ENCODE measurements around the gene GRID2.
A peak's percentile ranks its signal among the peaks of the same experiment; 100 is the strongest.
"Not testable (repeated sequence)": the region's sequence is repeated elsewhere in the genome, so short reads cannot be mapped to it uniquely, and the experiment has no call there.

GRID2 gene

DNA sequence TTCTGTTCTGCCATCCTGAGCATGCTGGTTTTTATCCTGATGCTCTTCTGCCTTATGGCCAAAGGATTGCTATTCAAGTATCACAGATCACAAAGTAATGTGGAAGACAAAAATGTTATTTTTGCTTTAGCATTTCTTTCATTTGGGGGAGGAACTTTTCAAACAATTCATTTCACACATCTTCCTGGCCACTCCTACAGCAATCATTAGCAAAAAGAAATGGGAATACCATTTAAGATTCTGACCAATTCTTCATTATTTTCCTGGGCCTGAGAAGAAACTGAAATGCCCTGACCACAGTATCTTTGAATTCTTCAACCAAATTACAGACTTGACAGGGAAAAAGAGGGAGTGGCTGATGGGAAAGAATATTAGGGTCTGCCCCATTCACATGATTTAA is 38.0 kb upstream of the GRID2 start:
- Histone ChIP-seq H3K9me3 (no peaks in the 10 kb centered on the region), H3K36me3 (no peaks in the 10 kb centered on the region), H3K4me1 (no peaks in the 10 kb centered on the region), H3K4me3 (ENCODE audit: low read depth, low read length) (no peak overlapping the region), H3K27me3 (no peaks in the 10 kb centered on the region)
- TF ChIP-seq, protein P1, sequence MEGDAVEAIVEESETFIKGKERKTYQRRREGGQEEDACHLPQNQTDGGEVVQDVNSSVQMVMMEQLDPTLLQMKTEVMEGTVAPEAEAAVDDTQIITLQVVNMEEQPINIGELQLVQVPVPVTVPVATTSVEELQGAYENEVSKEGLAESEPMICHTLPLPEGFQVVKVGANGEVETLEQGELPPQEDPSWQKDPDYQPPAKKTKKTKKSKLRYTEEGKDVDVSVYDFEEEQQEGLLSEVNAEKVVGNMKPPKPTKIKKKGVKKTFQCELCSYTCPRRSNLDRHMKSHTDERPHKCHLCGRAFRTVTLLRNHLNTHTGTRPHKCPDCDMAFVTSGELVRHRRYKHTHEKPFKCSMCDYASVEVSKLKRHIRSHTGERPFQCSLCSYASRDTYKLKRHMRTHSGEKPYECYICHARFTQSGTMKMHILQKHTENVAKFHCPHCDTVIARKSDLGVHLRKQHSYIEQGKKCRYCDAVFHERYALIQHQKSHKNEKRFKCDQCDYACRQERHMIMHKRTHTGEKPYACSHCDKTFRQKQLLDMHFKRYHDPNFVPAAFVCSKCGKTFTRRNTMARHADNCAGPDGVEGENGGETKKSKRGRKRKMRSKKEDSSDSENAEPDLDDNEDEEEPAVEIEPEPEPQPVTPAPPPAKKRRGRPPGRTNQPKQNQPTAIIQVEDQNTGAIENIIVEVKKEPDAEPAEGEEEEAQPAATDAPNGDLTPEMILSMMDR (IDR thresholded peaks at IDR 0.05; ENCODE audit: low read depth, low read length): no peak
- DNase-seq: no peak

DNA sequence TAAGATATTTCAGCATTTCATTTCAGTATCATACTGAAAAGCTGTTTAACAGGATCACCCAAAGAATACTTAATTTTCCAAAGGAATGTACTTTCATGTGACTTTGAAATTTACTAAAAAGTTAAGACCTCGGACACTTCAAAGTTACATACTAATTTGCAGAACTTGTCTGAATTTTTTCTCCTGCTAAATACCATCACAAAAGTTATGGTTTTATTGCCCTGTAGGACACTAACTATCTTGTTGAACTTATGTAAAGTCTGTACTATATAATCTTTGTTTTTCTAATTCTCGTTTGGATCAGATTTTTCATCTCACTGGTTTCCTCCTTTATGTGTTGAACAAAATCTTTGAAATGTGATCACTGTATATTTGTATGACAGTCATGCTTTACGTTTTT is 37.2 kb upstream of the GRID2 start:
- Histone ChIP-seq H3K36me3 (no peaks in the 10 kb centered on the region), H3K9me3 (no peaks in the 10 kb centered on the region), H3K27me3 (no peaks in the 10 kb centered on the region), H3K4me3 (ENCODE audit: low read depth, low read length) (no peak overlapping the region), H3K4me1 (no peaks in the 10 kb centered on the region)
- TF ChIP-seq, protein P1 (IDR thresholded peaks at IDR 0.05; ENCODE audit: low read depth, low read length): no peak
- DNase-seq: no peak

DNA sequence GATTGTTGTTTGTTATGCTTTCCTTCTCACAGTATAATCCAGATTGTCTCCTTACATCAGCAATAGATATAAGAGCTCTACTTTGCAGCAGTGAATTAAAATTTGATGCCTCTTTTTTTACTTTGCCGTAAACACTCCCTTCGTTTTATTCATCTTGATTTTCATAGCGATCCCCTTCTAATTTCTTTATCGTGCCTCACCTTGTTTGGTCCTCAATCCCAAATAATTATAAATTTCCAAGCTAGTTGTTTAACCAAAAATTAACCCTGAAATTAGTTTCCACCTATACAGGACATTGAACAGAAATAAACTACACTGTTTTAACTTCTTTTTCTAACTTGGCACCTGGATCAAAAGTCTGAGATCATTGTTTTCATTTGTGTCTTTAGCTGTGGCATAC is 35.1 kb upstream of the GRID2 start:
- H3K27me3 ChIP-seq: no peaks in the 10 kb centered on the region
- H3K36me3 ChIP-seq: no peaks in the 10 kb centered on the region
- no peak for DNase-seq
- no peak overlapping the region for H3K4me3 ChIP-seq (ENCODE audit: low read depth, low read length)
- TF ChIP-seq, protein P1 (IDR thresholded peaks at IDR 0.05; ENCODE audit: low read depth, low read length): no peak
- no peaks in the 10 kb centered on the region for H3K9me3 ChIP-seq
- H3K4me1 ChIP-seq: no peaks in the 10 kb centered on the region

DNA sequence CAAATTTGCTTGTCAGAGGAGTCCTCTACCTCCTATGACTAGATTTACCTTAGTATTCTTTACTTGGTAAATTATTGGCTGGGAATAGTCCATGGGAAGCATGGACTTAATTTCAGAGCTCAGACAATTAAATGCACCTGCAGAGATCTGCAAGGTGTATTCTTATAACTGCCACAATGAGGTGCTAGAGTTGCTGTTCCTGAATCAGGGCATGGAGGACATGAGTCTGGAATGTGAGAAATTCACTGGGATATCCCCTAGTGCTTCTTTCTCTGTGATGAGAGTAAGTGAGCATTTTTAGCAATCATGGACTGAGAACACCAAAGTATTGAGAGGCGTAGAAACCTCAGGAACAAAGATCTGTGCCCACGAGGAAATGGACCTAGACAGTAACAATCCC is 32.9 kb upstream of the GRID2 start:
- Histone ChIP-seq H3K4me1 (no peaks in the 10 kb centered on the region), H3K4me3 (ENCODE audit: low read depth, low read length) (no peak overlapping the region)
- DNase-seq: no peak

DNA sequence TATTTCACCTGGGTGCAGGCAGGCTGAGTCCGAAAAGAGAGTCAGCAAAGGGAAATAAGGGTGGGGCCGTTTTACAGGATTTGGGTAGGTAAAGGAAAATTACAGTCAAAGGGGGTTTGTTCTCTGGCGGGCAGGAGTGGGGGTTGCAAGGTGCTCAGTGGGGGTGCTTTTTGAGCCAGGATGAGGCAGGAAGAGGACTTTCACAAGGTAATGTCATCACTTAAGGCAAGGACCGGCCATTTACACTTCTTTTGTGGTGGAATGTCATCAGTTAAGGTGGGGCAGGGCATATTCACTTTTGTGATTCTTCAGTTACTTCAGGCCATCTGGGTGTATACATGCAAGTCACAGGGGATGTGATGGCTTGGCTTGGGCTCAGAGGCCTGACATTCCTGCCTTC is 32.2 kb upstream of the GRID2 start:
- not testable (repeated sequence) for DNase-seq; H3K4me3 ChIP-seq (ENCODE audit: low read depth, low read length); H3K9me3 ChIP-seq; H3K27me3 ChIP-seq; H3K4me1 ChIP-seq; H3K36me3 ChIP-seq

More for the DNA sequence above, 32.9 kb upstream of the GRID2 start:
- Histone ChIP-seq H3K36me3 (no peaks in the 10 kb centered on the region), H3K9me3 (no peaks in the 10 kb centered on the region), H3K27me3 (no peaks in the 10 kb centered on the region)
- TF ChIP-seq, protein P1 (IDR thresholded peaks at IDR 0.05; ENCODE audit: low read depth, low read length): peak; percentile 24; the same call in 1 of the 2 replicates

DNA sequence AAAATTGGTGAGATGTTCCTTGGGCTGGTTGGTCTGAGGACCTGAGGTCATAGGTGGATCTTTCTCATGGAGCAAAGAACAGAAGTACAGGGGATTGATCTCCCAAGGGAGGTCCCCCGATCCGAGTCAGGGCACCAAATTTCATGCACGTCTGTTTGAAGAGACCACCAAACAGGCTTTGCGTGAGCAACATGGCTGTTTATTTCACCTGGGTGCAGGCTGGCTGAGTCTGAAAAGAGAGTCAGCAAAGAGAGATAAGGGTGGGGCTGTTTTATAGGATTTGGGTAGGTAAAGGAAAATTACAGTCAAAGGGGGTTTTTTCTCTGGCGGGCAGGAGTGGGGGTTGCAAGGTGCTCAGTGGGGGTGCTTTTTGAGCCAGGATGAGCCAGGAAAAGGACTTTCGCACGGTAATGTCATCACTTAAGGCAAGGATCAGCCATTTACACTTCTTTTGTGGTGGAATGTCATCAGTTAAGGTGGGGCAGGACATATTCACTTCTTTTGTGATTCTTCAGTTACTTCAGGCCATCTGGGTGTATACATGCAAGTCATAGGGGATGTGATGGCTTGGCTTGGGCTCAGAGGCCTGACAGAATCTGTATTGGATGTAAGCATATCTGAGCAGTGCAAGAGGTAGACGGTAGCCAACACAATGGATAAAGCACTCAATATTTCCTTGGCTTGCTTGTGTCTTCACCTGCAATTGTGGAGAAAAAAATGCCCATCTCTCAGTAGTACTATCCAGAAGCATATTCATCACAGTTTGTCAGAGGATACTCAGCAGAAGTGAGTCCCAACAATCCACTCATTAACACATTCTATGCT is 26.5 kb upstream of the GRID2 start:
- DNase-seq; H3K4me3 ChIP-seq (ENCODE audit: low read depth, low read length): not testable (repeated sequence)

DNA sequence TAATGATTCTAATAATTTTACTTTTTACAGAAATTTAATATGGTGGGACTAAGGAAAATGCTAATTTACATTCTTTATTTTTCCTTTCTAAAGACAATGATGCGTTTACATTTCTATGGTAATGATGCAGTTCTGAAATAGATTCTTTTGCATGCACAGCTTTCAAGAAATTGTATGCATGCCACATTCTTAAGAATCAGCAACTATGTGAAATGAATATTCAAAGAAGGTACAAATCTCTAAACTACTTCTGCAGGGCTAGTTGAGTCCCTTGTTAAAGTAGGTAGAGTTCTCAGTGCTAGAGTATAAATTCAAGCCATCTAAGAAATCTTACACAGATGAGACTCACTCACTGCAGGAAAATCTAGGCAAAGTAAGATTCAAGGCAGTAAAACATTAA is 24.5 kb upstream of the GRID2 start:
- no peaks in the 10 kb centered on the region for H3K9me3 ChIP-seq
- no peak for DNase-seq
- TF ChIP-seq, protein P1 (IDR thresholded peaks at IDR 0.05; ENCODE audit: low read depth, low read length): no peak
- H3K36me3 ChIP-seq: no peaks in the 10 kb centered on the region
- no peaks in the 10 kb centered on the region for H3K4me1 ChIP-seq
- H3K4me3 ChIP-seq (ENCODE audit: low read depth, low read length): no peak overlapping the region
- H3K27me3 ChIP-seq: no peaks in the 10 kb centered on the region

More for the DNA sequence above, 26.5 kb upstream of the GRID2 start:
- not testable (repeated sequence) for H3K27me3 ChIP-seq, H3K36me3 ChIP-seq, H3K9me3 ChIP-seq, H3K4me1 ChIP-seq
